Cardiac fibroblast (primary cell): ENCODE results near the gene SHISAL1.

Source experiments
- DNase-seq, 2 donors: peaks; one replicate each; pipeline versions ENCODE4 v3.0.0 to v3.0.0-alpha.2; 2010; ENCODE audit warnings: low read depth in 2 of 2
- H3K4me3 ChIP-seq, 2 donors: replicated peaks in 1 of 2; 1 replicate in 1 of 2; 2 replicates in 1 of 2; pipeline ENCODE4 v1.5.1; 2011; ENCODE audit warnings: low read depth in 2 of 2, low read length in 2 of 2, mild to moderate bottlenecking in 2 of 2, moderate library complexity in 1 of 2
- TF ChIP-seq, protein P1 (sequence below): IDR thresholded peaks from one replicate; pipeline ENCODE4 v1.5.1; 2011; ENCODE audit warnings: low read depth, mild to moderate bottlenecking, low read length, inconsistent platforms

The SHISAL1 gene

DNA sequence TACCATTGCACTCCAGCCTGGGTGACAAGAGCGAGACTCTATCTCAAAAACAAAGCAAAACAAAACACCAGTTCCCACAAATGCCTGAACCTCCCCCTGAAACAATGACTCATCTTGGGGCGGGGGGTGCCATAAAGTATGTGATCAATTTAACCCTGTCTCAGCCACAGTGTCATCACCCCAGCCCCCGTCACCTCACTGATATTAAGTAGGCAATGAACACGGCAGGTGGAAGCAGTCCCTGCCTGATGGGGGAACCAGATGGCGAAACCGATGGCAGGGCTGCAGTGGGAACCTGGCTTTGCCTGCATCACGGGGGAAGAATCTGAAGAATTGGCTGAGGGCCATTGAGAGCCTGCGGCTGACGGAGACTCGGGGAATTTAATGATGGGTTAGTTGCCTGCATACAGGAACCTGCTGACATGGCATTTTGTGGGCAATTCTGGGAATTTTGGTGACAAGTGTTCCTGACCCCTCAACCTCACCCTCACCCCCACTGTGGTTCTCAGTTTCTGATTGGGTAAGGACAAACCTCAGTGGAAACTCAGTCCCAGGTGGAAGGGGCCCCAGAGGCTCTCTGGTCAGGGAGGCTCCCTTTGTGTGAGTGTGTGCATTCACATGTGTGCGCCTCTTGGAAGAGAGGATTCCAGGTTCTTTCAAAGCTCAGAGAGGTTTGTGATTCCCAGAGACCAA lies 39.1 kb upstream of the SHISAL1 start:
- TF ChIP-seq, protein P1, sequence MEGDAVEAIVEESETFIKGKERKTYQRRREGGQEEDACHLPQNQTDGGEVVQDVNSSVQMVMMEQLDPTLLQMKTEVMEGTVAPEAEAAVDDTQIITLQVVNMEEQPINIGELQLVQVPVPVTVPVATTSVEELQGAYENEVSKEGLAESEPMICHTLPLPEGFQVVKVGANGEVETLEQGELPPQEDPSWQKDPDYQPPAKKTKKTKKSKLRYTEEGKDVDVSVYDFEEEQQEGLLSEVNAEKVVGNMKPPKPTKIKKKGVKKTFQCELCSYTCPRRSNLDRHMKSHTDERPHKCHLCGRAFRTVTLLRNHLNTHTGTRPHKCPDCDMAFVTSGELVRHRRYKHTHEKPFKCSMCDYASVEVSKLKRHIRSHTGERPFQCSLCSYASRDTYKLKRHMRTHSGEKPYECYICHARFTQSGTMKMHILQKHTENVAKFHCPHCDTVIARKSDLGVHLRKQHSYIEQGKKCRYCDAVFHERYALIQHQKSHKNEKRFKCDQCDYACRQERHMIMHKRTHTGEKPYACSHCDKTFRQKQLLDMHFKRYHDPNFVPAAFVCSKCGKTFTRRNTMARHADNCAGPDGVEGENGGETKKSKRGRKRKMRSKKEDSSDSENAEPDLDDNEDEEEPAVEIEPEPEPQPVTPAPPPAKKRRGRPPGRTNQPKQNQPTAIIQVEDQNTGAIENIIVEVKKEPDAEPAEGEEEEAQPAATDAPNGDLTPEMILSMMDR, result no peak

DNA sequence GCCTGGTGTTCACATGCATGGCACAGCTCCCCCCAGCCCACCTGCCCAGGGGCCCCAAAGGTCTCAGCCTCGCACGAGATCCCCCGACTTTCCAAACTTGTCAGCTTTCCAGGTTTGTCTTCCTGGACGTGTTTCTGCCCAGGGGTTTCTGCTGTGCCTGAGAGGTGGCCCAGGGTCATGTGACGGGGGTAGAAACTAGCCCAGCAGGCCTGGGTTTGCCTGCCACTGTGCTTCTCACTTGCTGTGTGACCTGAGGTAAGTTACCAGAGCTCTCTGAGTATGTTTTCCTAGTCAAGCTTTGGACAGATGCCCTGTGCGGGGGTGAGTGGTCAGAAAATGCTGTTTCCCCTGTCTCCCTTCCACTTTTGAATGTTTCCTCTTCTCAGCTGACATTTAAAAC lies 38.3 kb upstream of the SHISAL1 start:
- H3K4me3 ChIP-seq, result no peak overlapping the region
- TF ChIP-seq, protein P1, result no peak
- no peak for DNase-seq

More for the DNA sequence above, 39.1 kb upstream of the SHISAL1 start:
- H3K4me3 ChIP-seq, result no peak overlapping the region
- DNase-seq, result peak; percentile 91 to 93

DNA sequence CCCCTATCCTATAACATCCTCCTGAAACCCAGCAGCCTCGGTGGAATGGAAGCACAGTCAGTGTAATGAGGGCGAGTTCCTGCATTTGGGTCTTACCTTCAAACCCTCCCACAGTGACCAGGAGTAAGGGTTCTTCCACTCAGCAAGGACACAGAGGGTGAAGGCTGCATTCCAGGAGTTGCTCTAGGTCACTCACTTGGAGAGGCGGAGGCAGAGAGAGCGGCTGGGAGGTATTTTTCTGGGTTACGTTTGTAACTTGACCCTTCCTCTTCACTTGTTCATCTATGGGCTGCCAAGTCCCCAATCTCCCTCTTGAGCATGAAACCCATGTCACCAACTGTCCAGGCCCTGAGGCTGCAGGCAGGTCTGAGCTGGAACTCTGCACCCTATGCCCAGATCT lies 36.8 kb upstream of the SHISAL1 start:
- no peak overlapping the region for H3K4me3 ChIP-seq
- no peak for DNase-seq
- TF ChIP-seq, protein P1, result no peak

DNA sequence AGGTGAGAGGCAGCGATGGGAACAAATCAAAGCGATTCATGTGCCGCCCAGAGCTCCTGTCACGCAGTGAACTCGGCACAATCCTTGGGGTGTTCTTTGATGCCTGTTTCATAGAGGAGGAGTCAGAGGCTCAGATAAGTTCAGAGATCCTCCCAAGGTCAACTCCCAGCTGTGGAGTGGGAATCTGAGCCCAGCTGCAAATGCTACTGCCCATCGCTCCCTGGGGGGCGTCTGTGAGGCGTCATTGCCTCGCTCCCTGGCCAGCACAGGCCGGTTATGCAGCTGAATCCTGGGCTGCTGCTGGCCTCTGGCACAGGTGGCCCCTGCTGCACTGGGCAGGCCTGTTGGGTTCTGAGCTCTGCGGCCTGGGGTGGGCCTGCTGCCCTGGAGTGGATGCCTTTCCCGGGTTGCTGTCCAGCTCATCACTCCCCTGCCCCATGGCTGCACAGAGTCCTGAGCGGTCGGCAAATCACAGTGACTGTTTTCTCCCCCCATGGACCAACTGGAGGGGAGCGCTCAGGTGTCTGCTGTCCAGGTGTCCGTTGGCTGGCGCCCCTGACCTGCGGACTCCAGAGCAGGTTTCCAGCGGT lies 36.3 kb upstream of the SHISAL1 start:
- peak in 1 of 2 donors; percentile 68 for DNase-seq
- no peak overlapping the region for H3K4me3 ChIP-seq
- TF ChIP-seq, protein P1, result no peak

DNA sequence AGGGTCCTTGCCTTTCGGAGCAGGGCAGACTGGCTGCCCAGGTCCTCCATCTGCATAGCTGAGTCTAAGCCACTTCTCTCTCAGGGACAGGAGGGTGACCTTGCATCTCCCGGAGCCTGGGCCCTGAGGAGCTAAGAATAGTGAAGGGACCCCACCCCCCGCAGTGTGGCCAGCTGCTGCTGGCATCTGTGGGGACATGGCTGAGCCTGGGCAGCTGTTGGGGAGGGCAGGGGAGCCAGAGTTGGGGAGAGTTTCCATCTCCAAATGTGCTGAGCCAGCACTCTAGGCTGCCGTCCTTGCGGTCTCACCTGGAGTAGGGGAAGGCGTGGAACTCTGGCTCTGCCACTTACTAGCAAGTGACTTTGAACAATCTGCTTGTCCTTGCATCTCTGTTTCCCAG lies 34.8 kb upstream of the SHISAL1 start:
- DNase-seq, result no peak
- TF ChIP-seq, protein P1, result no peak
- H3K4me3 ChIP-seq, result no peak overlapping the region

DNA sequence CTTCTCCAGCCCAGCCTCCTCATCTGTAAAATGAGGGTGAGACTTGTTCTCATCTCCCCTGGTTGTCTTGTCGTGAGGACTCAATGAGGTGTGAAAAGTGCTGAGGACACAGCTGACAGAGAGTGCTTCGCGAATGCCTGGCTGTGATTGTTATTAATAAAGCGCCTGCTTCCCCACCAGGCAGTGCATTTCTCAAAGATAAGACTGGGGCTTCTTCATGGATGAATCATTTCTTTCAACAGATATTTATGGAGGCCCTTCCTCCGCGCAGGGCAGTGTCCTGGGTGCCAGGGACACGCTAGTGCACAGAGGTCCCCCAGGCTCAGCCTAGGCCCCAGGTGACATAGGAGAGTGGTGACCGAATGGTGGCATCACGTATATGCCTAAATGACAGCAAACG lies 34.3 kb upstream of the SHISAL1 start:
- TF ChIP-seq, protein P1, result no peak
- no peak for DNase-seq
- no peak overlapping the region for H3K4me3 ChIP-seq
